GM21825 (cell line): ENCODE measurements around the gene ETV3L.

Experiments
- ATAC-seq: cut with Tn5 transposase; IDR thresholded peaks from one replicate; pipeline ENCODE4 v1.9.1; 2021; ENCODE audit warnings: mild to moderate bottlenecking, moderate library complexity; ENCODE audit not compliant: unreplicated experiment

Gene ETV3L

GRCh38 chr1:157132616-157133167 lies 33.1 kb upstream of the ETV3L start:
- no peak for ATAC-seq

GRCh38 chr1:157132111-157132510 lies 32.5 kb upstream of the ETV3L start:
- no peak for ATAC-seq

GRCh38 chr1:157131281-157131680 lies 31.7 kb upstream of the ETV3L start:
- no peak for ATAC-seq

GRCh38 chr1:157124855-157125254 lies 25.2 kb upstream of the ETV3L start:
- ATAC-seq: no peak

GRCh38 chr1:157119448-157119847 lies 19.8 kb upstream of the ETV3L start:
- no peak for ATAC-seq

GRCh38 chr1:157119008-157119407 lies 19.4 kb upstream of the ETV3L start:
- ATAC-seq: no peak

- no peak for ATAC-seq
These were observed 18.0 kb upstream of the ETV3L start for GRCh38 chr1:157117527-157118057.

- ATAC-seq: no peak
These were observed 17.1 kb upstream of the ETV3L start for GRCh38 chr1:157116737-157117103.

GRCh38 chr1:157115851-157116736 lies 16.5 kb upstream of the ETV3L start:
- no peak for ATAC-seq

- ATAC-seq: no peak
These were observed 15.8 kb upstream of the ETV3L start for GRCh38 chr1:157115429-157115838.

- no peak for ATAC-seq
These were observed 14.8 kb upstream of the ETV3L start for GRCh38 chr1:157114183-157115121.

- ATAC-seq: no peak
These were observed 14.0 kb upstream of the ETV3L start for GRCh38 chr1:157113631-157114030.

- ATAC-seq: no peak
These were observed 13.5 kb upstream of the ETV3L start for GRCh38 chr1:157113106-157113505.

GRCh38 chr1:157112186-157112867 lies 12.7 kb upstream of the ETV3L start:
- no peak for ATAC-seq

- ATAC-seq: no peak
These were observed 12.0 kb upstream of the ETV3L start for GRCh38 chr1:157111396-157112165.

- ATAC-seq: no peak
These were observed 11.1 kb upstream of the ETV3L start for GRCh38 chr1:157110686-157111085.

- ATAC-seq: no peak
These were observed 10.4 kb upstream of the ETV3L start for GRCh38 chr1:157110003-157110402.

- no peak for ATAC-seq
These were observed 8.8 kb upstream of the ETV3L start for GRCh38 chr1:157108448-157108847.

GRCh38 chr1:157107702-157108101 lies 8.1 kb upstream of the ETV3L start:
- ATAC-seq: no peak

GRCh38 chr1:157106813-157107189 lies 7.2 kb upstream of the ETV3L start:
- ATAC-seq: peak; percentile 12
